G401 (cell line): Measurements from ENCODE around the gene BAIAP3. TPM values are rescaled to one million over a fixed set of nuclear protein-coding genes. Genes with fewer than 3 reads are reported as not detected.

Experiments
- DNase-seq: peaks from one replicate; pipeline ENCODE4 v3.0.0-alpha.2; 2015; ENCODE audit warnings: low spot score
- in situ Hi-C: cut with HindIII; loops from 2 replicates; pipeline ENCODE4 v1.10.0; 2016; ENCODE audit warnings: low sequenced_read_pairs, mixed read lengths
- total RNA-seq: library from RNA; depleted of rRNA; stranded (reverse); fragments of >200 nt; shearing (Covaris generic); gene quantifications from 2 replicates; pipeline ENCODE4 v1.2.3, GENCODE V29; 2014

BAIAP3 gene
- total RNA-seq, 1 experiment from 2014 or later = 2.0 TPM

DNA sequence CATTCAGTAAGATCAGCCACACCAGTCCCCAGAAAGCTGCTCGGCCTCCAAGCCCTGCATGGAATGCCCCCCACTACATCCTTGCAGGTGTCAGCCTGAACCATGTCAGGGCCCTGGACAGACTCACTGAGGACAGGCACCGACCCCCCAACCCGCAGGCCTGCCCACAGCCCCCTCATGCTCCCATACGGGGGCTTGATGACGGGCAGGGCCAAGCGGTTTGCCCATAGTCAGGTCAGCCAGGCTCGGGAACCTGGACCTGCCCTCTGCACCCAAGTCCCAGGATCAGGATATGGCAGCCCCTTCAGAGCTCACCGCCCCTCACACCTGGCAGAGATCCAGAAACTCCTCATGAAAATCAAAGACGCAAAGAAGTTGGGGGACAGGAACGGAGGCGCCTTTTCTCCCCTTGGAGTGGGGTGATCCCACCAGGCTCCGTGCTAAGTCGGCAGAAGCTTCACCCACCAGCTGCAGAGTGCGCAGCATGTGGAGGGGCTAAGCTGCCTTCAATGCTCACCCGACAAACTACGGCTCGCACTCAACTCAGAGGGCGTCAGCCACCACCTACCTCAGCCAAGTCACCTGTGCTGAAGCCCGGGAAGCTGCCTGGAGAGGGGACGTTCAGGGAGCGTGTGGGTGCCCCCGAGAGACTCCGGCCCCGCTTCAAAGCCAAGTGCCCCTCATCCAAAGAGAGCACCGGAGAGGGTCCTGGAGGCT, 44.8 kb downstream of the BAIAP3 start:
- no peak for DNase-seq
- in situ Hi-C loops = no loop called here

DNA sequence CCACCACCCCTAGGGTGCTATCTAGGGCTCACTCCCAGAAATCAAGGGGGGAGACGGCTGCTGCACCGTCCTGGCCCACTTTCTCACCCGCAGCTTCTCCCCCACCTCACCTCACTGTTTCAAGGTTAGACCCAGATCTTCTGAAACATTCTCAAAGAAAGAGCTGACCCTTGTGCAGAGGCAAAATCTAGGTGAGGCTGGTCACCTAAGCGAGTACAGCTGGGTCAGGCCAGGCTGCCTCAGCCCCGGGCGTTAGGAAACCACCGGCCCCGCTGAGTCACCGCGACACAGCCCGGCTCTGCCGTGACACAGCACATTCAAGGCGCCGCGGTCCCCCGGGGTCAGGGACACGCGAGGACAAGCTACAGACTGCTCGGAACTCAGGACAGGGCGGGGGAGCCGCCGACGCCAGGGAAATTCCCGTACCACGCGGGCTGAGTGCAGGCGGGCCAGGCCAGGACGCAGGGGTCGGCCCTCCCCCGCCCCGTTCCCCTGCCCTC, 45.4 kb downstream of the BAIAP3 start:
- peak; percentile 22 for DNase-seq
- in situ Hi-C loops = no loop called here

DNA sequence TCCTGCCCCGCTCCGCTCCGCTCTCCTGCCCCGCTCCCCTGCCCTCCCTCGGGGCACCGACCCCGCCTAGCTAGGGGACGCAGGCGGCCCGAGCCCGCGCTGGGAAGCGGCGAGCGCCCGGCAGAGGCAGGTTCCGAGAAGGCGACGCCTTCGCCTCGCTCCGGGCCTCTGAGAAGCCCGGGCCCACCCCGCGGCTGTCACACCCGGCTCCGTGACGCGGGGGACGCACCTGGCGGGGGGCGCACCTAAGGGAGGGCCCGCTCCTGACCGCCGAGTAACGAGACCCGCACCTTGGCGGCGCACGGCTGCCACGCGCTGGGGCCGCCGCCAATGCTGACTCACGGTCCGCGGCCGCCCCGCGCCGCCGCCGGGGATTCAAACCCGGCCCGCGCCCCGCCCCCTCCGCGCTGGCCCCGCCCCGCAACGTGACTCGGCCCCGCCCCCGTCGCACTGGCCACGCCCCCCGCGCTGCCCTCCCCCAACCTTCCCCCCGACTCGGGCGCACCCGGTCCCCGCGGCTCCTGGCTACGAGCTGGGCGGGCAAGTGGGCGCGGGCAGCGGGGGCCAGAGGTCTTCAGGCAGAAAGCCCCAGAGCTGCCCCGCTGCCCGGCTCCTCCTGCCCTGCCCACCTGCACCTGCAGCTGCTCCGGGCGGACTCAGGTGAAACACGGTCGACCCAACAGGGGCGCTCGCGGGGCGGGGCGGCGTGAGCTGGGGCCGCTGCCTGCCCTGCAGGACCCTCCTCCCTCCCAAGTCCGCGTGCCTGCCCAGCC, 46.0 kb downstream of the BAIAP3 start:
- DNase-seq = peak; percentile 14
- in situ Hi-C loops = no loop called here

DNA sequence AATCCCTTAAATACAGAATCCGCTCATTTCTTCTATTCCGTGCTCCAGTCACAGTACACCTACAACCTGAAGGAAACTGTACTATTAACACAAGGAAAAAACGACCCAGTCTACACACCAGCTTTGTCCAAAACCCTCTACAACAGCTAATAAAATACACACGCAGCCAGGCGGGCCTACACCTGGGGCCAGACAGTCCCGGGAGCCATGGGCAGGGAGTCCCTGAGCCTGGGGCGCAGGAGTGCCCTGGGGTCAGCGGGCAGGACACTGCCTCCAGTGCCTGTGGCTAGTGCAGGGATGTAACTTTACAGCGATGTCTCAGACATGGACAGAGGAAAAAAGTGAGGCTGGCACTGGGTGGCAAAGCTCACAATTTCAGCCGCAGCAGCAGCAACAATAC, 46.8 kb downstream of the BAIAP3 start:
- in situ Hi-C loops = no loop called here
- no peak for DNase-seq

DNA sequence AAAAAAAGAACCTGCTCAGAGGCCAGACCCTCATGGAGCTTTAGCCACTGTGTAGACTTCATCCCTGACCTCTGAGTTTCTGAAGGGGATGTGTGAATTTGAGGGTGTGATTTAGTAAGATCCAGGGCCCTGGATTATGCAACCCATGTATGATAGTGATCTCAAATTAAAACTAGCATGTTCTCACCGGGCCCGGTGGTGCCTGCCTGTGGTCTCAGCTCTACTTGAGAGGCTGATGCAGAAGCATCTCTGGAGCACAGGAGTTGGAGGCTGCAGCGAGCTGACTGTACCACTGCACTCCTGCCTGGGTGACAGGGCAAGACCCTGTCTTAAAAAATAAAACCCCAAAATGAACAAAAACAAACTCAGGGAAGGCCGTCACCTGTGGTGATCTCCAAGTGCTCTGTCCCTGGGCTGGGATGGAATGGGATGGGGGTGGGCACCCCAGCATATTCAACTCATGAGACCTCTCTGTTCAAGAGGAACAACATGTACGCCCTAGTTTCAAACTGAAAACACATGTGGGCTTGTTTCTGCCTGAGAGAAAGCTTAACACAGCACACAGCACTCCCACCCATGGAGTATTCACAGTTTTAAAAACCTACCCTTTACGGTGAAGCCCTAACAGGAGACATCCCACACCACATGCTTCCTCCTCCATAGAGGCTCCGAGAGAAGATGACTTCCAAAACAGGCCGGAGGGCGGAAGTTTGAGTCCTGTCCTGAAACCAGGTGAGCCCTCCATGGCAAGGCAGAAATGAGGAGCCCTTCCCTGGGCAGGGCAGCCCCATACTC, 48.4 kb downstream of the BAIAP3 start:
- no peak for DNase-seq
- in situ Hi-C loops = no loop called here

DNA sequence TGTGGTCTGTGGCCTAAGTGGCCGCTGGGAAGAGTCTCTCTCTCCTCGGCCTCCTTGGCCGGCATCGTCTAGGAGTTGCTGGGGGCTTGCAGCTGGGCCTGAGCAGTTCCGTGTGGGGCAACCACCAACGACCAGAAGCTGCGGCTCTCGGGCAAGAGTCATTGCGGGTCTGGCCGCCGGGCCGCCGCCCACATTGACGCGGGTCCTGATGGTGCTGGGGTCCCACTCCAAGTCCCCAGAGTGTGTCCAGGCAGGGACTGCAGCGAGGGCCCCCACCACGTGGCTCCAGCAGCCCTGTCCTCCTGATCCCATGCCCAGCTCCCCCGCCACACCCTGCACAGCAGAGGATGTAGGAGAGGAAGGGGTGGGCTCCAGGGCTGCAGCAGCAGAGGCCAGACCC, 50.1 kb downstream of the BAIAP3 start:
- in situ Hi-C loops = no loop called here
- no peak for DNase-seq

DNA sequence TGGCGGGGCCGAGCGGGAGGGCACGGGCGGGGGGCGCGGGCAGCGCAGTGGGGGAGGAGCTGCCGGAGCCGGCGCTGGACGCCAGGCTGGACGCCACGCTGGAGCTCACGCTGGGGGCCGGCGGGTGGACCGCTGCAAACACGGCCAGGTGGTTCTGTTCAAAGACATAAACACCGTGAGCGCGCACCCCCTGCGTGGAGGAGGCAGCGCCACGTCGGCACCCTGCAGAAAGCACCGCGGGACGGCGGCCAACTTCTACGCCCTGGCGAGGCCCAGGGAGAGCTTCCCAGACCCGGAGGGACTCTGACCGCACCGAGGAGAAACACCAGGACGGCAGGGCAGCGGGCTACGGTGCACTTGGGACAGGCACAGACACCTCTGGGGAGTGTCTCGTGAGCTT, 51.8 kb downstream of the BAIAP3 start:
- in situ Hi-C loops = no loop called here
- DNase-seq = no peak

DNA sequence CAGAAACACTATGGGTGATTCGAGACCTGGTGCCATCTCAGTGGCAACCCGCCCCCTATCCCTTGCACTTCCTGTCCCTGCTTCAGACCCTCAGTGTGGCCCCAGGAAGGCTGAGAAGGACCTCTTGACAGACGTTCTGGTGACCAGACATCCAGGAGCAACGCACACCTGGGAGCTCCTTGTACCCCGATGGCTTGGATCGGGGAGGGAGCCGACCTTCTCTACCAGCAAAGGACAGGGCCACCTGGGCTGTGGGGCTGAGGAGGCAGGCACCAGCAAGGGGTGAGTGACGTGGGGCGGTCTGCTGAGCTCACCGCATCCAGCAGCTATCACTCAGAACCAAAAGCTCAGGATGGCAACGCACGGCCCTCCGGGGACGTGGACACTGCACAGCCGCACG, 53.9 kb downstream of the BAIAP3 start:
- in situ Hi-C loops = no loop called here
- DNase-seq = no peak

DNA sequence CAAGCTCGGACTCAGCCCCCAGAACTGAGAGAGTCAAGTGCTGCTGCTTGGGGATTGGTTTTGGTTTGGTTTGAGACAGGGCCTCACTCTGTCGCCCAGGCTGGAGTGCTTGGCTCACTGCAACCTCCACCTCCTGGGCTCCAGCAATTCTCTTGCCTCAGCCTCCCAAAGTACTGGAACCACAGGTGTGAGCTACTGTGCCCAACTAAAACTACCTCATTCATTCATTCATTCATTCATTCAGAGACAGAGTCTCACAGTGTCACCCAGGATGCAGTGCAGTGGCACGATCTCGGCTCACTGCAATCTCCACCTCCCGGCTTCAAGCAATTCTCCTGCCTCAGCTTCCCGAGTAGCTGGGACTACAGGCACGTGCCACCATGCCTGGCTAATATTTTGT, 56.3 kb downstream of the BAIAP3 start:
- in situ Hi-C loops = no loop called here
- DNase-seq = no peak

DNA sequence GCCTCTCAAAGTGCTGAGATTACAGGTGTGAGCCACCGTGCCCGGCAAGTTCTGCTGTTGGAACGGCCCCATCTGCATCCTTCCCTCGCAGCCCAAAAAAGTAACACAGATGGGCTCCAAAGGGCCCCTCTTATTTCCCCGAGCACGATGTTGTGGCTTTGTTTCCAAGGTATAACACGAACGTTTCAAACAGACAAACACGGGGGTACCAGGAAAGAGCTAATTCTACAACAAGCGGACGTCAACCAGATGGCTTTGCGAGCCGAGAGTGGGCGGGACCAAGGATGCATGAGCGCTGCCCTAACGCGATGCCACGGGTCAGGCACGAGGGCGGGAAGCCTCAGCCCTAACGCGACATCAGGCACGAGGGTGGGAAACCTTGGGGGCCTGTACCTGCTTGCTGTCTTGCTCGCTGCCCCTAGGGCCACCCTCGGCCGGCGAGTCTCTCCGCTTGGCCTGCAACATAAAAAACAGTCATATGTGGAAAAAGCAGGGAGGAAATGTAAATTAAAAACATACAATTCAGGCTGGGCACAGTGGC, 56.9 kb downstream of the BAIAP3 start:
- DNase-seq = no peak
- in situ Hi-C loops = no loop called here

DNA sequence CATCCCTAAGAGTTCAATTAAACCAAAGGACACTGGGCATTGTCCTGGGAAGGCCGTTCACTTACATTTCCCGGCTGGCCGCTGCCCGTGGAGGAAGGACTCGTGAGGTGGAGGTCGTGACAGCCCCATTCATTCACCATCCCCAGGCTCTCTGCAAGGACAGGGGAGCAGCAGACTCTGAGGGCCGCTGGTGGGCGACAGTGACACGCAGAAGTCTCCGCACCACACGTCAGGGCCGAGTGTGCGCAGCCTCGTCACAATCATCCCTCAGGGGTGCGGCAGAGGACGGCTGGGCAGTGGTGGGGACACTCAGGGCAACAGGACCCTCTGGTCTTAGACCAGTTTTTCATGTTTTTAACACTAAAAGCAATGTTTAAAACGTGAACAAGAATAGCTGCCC, 59.4 kb downstream of the BAIAP3 start:
- in situ Hi-C loops = no loop called here
- no peak for DNase-seq

DNA sequence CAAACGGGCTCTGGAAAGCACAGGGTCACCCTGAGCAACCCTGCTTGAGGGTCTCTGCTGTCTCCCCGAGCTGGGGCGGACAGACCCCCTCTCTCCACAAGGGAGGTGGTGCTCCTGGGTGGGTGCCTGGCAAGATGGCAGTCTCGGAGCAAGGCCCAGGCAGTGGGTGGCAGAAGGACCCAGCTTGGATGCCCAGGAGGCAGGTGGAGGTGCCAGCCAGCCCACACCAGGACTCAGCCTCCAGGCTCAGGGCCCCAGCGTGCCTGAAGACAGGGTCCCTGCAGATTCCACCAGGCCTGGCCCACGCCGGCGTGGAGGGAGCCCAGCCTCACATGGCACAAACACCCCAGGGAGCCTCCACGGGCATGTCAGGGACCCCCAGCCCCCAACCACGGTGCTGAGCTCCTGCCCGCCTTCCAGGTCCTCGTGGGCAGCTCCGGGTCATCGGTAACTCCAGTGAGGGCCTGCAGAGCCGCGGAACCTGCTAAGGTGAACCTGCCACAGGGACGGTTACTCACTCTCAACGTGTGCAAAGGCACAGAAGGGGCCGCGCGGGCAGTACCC, 60.2 kb downstream of the BAIAP3 start:
- DNase-seq = no peak
- in situ Hi-C loops = no loop called here

DNA sequence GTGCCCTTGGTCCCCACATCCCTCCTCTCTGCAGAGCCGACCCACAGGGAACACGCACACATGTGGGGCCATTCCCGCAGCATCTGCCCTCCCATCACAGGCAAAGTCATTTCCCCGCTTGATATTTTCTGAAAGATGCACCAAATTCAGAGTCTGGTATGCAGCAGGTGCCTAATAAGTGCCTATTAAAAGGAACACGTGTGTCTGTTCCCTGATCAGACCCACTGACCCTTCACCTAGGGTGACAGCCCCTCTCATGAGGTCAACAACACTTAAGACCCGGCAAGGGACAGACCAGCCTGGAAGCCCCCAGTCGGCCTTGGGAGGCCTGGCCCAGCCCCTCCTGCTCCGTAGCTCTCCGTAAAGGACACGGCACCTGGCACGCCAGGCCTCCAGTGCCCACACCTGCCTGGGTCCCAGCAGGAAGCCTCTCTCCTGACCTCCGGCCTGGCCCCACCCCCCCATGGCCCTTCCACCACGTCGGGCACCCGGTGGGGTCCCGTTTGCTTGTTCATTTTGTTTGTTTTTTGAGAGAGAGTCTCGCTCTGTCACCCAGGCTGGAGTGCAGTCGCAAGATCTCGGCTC, 61.0 kb downstream of the BAIAP3 start:
- no peak for DNase-seq
- in situ Hi-C loops = no loop called here

DNA sequence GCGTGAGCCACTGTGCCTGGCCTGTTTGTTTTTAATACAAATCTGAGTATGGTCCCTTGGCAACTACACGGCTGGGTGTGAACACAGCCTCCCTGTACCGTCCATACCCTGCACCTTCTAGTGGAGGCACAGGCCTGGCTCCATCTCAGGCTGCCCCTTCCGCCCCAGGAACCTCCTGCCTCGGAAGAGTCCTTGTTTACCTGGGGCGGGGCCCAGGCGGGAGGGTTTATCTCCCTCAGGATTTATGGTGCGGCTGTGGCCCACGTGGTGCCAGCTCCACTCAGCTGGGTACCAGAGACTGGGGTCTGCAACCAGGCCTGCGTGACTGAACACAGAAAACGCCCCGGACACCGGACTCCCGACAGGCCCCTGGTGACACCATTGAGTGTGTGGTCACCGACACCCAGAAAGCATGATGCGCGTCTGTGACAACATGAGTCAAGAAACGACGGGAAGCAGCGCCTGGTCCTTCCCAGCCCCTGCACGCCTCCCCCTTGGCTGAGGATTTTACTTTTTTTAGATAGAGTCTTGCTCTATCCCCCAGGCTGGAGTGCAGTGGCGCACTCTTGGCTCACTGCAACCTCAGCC, 62.1 kb downstream of the BAIAP3 start:
- no peak for DNase-seq
- in situ Hi-C loops = no loop called here

DNA sequence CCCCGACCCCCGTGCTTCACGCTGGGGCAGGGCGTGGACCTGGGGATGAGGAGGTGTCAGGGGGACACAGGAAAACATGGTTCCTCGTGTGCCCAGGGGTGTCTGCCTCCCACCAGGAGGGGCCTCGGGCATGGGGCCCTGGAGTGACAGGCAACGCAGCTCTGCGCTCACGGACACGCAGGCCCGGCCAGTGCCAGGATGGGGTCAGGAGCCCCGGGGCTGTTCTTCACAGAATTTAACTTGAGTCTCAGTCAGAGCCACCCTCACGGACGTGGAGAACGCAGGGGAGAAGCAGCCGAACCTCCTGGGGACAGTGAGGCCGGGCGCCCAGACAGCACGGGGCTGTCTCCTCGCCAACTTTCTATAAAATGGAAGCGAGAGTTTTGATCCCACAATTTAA, 64.3 kb downstream of the BAIAP3 start:
- in situ Hi-C loops = no loop called here
- DNase-seq = no peak

DNA sequence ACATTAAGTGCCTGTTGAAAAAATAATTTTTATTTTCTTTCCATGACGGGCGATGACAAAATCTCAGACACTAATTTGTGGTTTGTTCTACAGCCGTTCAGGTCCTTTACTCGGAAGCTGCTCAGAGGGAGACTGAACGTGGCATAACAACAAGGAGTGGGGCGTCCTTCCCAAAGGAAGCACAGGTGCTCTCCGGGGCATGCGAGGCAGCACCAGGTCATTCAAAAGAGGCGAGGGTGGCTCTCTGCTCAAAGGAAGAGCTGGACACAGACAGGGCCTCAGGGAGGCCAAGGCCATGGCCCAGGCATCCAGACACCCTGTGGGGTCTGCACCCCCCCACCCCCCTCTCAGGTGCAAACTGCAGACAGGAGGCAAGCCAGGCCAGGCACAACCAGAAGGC, 64.9 kb downstream of the BAIAP3 start:
- DNase-seq = no peak
- in situ Hi-C loops = no loop called here
